HG02981 (cell line): ENCODE data around the gene GRIA3.
"Not testable (repeated sequence)": the region's sequence is repeated elsewhere in the genome, so short reads cannot be mapped to it uniquely, and the experiment has no call there.

Experiments
- ATAC-seq: cut with Tn5 transposase; IDR thresholded peaks from one replicate; pipeline ENCODE4 v1.9.1; 2021; ENCODE audit warnings: mild to moderate bottlenecking, moderate library complexity; ENCODE audit not compliant: unreplicated experiment

Gene GRIA3

GRCh38 chrX:123339221-123339905 is 155.3 kb downstream of the GRIA3 start:
- ATAC-seq: no peak

DNA sequence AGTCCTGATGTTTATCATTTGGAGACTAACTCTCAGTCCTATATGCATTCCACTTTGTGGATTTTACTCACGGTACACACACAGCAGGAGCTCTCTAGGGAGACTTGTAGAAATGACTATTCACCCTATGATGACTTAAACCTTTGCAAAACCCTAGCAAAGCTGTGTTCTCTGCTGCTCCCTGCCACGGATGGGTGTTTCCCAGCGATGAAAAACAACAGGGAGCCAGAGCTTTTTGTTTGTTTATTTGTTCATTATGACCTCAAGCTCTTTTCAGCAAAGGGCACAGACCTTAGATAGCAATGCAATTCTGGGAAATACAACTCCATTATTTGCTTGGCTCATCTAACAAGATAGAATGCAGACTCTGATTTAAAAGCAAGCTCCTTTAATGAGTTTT is 156.6 kb downstream of the GRIA3 start:
- ATAC-seq: no peak

GRCh38 chrX:123348468-123348867 is 164.4 kb downstream of the GRIA3 start:
- no peak for ATAC-seq

- no peak for ATAC-seq
Measured at GRCh38 chrX:123350226-123350625, 166.1 kb downstream of the GRIA3 start.

- ATAC-seq: peak; percentile 87
Measured at GRCh38 chrX:123357941-123358340, 173.9 kb downstream of the GRIA3 start.

DNA sequence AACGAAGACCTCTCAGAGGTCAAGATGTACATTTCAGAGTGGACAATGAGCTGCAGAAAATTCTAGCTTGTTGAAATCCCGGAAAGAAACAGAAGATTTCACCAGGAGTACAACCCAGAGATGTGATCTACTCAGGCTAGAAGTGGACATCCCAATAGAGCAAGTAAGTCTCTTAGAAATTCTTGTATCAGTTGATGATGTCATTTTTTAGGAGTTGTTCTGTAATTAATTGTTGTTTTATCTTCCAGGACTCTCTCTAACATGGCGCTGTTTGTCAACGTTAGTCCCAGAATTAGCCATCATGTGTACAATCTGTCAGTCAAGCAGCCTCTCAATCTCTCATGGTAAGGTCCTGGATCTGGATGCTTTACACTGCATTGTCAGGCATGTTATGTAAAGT is 174.4 kb downstream of the GRIA3 start:
- no peak for ATAC-seq

DNA sequence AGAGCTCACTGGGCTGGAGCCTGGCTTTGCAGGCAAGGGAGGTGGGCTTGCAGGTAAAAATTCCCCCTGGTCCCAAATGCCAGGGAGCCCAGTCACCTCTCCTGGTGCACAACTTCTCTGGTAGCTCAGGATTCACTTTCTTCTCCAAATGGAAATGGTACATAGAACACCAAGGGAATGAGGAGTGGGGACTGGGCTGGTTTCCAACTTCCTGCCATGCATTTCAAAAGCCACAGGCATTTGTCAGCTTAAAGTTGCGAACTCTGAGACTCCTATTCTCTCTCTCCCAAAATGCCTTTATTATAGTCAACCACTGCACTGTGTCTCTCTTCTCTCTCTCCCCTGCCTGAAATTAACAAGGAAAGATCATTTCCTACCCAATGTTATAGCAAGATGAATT is 177.3 kb downstream of the GRIA3 start:
- no peak for ATAC-seq

GRCh38 chrX:123386196-123386595 is 202.1 kb downstream of the GRIA3 start:
- ATAC-seq: not testable (repeated sequence)

GRCh38 chrX:123392921-123393320 is 208.8 kb downstream of the GRIA3 start:
- no peak for ATAC-seq

DNA sequence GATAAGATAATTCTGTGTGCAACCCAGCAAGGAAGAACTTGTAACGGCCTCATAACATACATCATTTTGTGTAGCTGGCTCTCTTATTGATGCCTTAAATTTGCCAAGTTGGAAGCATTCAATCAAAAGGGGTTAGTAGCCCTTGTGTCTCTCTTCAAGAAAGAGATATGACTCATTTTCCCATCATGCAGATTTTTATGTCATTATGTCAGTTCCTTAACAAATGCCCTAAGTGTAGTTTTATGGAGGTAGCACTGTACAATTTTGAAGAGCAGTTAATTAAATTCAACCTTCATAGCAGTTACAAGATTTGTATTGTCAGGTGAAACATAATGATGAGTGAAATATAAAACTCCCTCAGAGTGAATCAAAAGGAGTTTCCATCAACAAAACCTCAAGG is 215.6 kb downstream of the GRIA3 start:
- no peak for ATAC-seq

GRCh38 chrX:123405231-123405630 is 221.2 kb downstream of the GRIA3 start:
- no peak for ATAC-seq

DNA sequence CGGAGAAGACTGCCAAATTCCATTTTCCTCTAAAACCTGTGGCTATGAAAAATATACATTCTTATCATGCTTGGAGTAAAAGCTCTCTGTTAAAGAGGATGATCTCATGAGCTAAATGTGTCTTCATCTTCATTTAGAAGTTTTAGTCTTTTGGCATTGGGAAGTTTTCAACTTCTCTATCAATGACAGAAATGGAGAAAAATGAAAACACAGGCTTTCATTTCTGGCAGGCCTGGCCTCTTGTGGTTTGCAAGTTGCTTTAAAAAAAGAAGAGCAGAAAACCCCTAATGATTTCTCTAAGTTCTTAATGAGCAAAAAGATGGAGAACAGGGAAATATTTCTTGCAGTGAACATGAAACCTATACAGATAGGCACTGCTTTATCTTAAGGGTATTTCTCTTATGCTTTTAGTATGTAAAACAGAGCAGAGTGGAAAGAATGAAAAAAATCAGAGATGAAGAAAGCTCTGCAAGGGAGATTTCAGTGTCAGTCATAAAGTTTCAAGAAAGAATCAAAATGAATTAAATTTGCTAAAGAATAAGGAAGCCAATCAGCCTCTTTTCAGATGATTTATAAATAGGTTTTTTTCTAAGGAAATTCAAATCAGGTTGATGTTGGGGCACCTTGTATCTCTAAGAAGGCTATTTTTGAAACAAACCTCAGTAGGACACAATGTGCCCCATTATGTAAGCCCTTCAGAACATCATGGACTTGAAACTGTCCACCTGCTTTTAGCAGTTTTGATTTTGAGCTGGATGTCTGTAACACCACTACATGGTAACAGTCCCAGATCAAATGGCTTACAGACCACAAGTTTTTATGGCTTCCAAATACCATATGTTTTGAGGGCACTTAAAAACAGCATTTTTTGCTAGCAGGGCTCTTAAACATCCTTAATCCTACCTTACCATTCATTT is 225.0 kb downstream of the GRIA3 start:
- no peak for ATAC-seq

DNA sequence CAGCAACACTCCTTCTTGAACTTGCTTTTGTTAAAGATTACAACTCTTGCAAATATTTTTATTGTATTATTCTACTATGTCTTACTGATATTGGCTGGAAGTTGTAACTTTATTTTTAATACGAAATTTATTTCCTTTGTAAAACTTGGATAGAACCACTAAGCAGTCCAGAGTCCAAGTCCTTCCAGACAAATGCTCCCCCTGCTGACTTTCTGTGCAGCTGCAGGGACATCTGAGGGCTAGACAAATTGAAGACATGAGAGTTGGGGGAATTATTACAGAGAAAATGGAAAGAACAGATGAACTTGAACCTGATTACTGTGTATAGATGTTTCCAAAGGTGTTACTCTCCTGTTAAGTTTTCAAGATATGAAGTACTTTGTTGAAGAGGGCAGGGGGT is 238.8 kb downstream of the GRIA3 start:
- no peak for ATAC-seq

DNA sequence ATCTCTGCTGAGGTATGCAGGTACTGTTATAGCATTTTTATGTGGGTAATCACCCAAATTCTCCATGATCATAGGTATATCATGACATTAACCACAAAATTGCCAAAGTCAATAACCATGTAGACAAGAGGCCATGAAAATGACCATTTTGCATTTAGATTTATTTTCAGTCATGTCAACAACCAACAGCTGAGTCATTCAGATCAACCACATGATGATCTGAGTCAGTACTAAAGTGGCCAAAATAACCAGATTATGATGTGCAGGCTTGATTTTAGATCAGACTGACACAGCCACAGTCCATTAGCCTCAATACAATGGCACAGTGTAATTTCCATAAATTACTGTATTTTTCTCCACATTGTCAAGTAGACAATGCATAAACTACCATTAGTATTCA is 240.5 kb downstream of the GRIA3 start:
- ATAC-seq: peak; percentile 91

DNA sequence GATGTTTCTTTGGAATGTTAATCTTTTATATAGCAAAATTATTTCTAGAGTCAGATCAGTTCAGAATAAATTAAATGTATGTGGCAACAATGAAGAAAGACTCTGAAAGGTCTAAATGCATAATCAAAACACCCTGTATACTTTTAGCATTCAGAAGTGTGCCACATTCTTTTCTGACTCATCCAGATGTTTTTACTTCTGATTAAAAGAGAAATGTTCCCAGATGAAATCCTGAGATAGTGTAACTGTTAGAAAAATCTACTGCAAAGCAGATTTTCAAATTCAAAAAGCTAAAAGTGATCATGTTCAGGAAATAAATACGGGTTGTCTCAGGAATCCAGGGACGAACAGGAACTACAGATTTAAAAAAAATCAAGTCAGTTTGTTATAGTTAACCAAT is 241.4 kb downstream of the GRIA3 start:
- no peak for ATAC-seq

DNA sequence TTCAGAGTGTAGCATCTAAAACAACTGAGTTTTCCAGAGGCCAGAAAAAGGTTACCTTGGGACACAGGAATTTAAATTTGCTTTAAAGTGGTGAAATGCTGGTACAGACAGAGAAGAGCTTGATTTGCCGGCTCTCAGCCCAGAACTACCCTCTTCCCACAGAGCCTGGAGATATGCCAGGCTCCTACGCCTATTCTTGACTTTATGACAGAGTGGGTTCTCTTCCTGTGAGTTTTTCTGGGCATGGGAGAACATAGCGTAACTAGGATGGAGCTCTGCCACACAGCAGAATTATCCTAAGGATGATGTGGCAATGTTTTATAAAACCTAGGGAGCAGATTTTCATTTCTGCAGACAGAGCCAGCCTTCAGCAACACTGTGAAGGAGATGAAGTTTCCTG is 241.8 kb downstream of the GRIA3 start:
- no peak for ATAC-seq

GRCh38 chrX:123432361-123433150 is 248.5 kb downstream of the GRIA3 start:
- ATAC-seq: no peak

- no peak for ATAC-seq
Measured at GRCh38 chrX:123436512-123437136, 252.5 kb downstream of the GRIA3 start.

DNA sequence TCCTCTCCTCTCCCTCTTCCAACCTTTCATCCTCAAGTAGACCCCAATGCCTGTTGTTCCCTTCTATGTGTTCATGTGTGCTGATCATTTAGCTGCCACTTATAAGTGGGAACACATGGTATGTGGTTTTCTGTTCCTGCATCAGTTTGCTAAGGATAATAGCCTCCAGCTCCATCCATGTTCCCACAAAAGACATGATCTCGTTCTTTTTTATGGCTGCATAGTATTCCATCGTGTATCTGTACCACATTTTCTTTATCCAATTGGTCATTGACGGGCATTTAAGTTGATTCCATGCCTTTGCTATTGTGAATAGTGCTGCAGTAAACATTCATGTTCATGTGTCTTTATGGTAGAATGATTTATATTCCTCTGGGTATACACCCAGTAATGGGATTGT is 255.8 kb downstream of the GRIA3 start:
- not testable (repeated sequence) for ATAC-seq

GRCh38 chrX:123442764-123443163 is 258.7 kb downstream of the GRIA3 start:
- ATAC-seq: no peak

DNA sequence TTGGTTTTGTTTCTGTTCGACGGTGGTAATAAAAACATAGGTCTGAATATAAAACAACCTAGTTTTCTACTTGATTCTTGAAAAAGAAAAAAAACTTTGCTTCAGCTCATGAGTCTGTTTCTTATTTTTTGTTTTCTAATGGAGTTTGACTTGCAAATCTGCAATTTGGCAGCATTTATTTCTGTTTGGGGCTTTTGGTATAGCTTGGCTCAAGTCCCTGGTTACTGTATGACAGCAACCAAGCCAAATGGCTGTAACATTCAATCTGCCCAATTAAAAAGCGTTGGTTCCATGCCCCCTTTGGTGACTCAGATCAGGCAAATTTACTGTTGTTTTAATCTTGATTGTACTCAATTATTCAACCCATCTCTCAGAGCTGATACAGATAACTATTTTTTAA is 263.4 kb downstream of the GRIA3 start:
- ATAC-seq: no peak
